Measurements from ENCODE around the gene METTL18. TPM values are rescaled to one million over a fixed set of nuclear protein-coding genes. Genes with fewer than 3 reads are reported as not detected.
A peak's percentile ranks its signal among the peaks of the same experiment; 100 is the strongest.

Gene METTL18
- polyA plus RNA-seq, 3 donors = 0.68 to 2.5 (median 2.3) TPM

DNA sequence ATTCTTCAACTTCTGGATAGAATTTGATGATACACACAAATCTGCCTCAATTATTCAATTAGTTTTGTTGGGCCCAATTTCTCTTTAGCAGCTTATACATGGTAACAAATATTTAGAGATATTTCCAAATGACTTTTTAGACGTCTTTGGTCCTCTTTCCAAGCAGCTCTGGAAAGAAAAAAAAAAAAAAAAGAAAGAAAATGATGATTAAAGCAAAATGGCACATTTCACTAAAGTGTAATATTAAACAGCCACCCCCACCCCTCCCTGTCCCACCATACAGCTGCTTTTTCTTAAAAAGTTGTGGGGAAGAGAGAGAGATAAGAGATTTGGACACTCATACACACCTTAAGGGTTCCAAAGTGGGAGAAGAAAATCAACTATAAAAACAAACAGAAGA, 977 bp downstream of the METTL18 start:
- H3K4me3 Mint-ChIP-seq = peak overlapping the region; percentile 98 to 99
- peak overlapping the region; percentile 99 for H2AFZ ChIP-seq (ENCODE audit: insufficient read depth, low read depth, low read length, poor library complexity, severe bottlenecking)
- WGBS (ENCODE audit: insufficient coverage) = no CpG with 5 or more reads among the region's 1 CpG

DNA sequence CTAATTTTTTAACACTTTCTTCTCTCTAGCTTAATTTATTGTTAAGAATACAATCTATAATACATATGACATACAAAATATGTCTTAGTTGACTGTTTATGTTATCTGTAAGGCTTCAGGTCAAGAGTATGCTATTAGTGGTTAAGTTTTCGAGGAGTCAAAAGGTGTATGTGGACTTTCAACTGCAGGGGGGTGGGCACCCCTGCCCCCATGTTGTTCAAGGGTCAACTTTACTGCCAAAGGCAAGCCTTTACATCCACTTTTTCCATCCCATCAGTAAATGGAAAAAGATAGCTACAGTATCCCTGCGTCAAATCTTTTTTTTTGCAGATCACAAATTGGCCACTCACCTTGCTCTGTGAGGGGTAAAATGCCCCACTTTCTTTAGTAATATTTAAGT, 6.3 kb downstream of the METTL18 start:
- Mint-ChIP-seq H3K4me1 (peaks cover 9% of the 10 kb centered on the region), H3K27me3 (ENCODE audit: low read depth in 3 of 3) (peaks cover 14 to 22% (median 17%) of the 10 kb centered on the region in 3 donors), H3K4me3 (no peak overlapping the region), H3K9me3 (peaks cover 0 to 3% (median 0%) of the 10 kb centered on the region in 7 donors), H3K27ac (no peak overlapping the region), H3K36me3 (peaks cover 5 to 15% of the 10 kb centered on the region in 2 donors)
- H3K36me3 ChIP-seq (replicated peaks in 1 of 2; ENCODE audit: control insufficient read depth in 1 of 2, insufficient read depth in 2 of 2, low read length in 2 of 2) = peaks cover 0 to 5% of the 10 kb centered on the region in 2 donors
- no peak for TF ChIP-seq CTCF (IDR thresholded peaks at IDR 0.05)
- intact Hi-C loops (cut with micrococcal nuclease) = no loop called here
- H3K4me3 ChIP-seq (replicated peaks in 1 of 3; ENCODE audit: low read depth in 2 of 3, low read length in 3 of 3) = no peak overlapping the region
- no peak overlapping the region for H3K27ac ChIP-seq (ENCODE audit: low read depth in 1 of 2, low read length in 2 of 2)
- no peak overlapping the region for H3K4me2 ChIP-seq (replicated peaks; ENCODE audit: extremely low read depth, low read length, poor library complexity, severe bottlenecking)
- H4K20me1 ChIP-seq (ENCODE audit: insufficient read depth, low read length) = no peaks in the 10 kb centered on the region
- no peaks in the 10 kb centered on the region for H3K4me1 ChIP-seq (ENCODE audit: control insufficient read depth in 1 of 2, insufficient read depth in 2 of 2, low read length in 2 of 2)
- H3K9ac ChIP-seq (ENCODE audit: insufficient read depth, low read length, poor library complexity, severe bottlenecking) = no peak overlapping the region
- H2AFZ ChIP-seq (ENCODE audit: insufficient read depth, low read depth, low read length, poor library complexity, severe bottlenecking) = no peak overlapping the region
- no peaks in the 10 kb centered on the region for H3K9me3 ChIP-seq (replicated peaks in 1 of 2; ENCODE audit: control insufficient read depth in 1 of 2, insufficient read depth in 1 of 2, low read length in 2 of 2)
- no peak for DNase-seq
- no CpG with 5 or more reads among the region's 2 CpGs for WGBS (ENCODE audit: insufficient coverage)
- peaks cover 5% of the 10 kb centered on the region for H3K79me2 ChIP-seq (ENCODE audit: insufficient read depth, low read length)
- peaks cover 2 to 4% of the 10 kb centered on the region in 2 donors for H3K27me3 ChIP-seq (ENCODE audit: control insufficient read depth in 2 of 2, insufficient read depth in 2 of 2, low read length in 2 of 2)

More for the DNA sequence above, 977 bp downstream of the METTL18 start:
- Histone ChIP-seq H3K36me3 (replicated peaks in 1 of 2; ENCODE audit: control insufficient read depth in 1 of 2, insufficient read depth in 2 of 2, low read length in 2 of 2) (peaks cover 1 to 5% of the 10 kb centered on the region in 2 donors), H3K4me1 (ENCODE audit: control insufficient read depth in 1 of 2, insufficient read depth in 2 of 2, low read length in 2 of 2) (peaks cover 14 to 15% of the 10 kb centered on the region in 2 donors), H3K27me3 (ENCODE audit: control insufficient read depth in 2 of 2, insufficient read depth in 2 of 2, low read length in 2 of 2) (no peaks in the 10 kb centered on the region), H3K9ac (ENCODE audit: insufficient read depth, low read length, poor library complexity, severe bottlenecking) (peak overlapping the region; percentile 81), H3K4me2 (replicated peaks; ENCODE audit: extremely low read depth, low read length, poor library complexity, severe bottlenecking) (peak overlapping the region; percentile 93), H3K27ac (ENCODE audit: low read depth in 1 of 2, low read length in 2 of 2) (peak overlapping the region in 1 of 2 donors; percentile 89), H4K20me1 (ENCODE audit: insufficient read depth, low read length) (no peaks in the 10 kb centered on the region), H3K4me3 (replicated peaks in 1 of 3; ENCODE audit: low read depth in 2 of 3, low read length in 3 of 3) (peak overlapping the region in 1 of 3 experiments; percentile 93), H3K9me3 (replicated peaks in 1 of 2; ENCODE audit: control insufficient read depth in 1 of 2, insufficient read depth in 1 of 2, low read length in 2 of 2) (no peaks in the 10 kb centered on the region), H3K79me2 (ENCODE audit: insufficient read depth, low read length) (peaks cover 52% of the 10 kb centered on the region)
- Mint-ChIP-seq H3K4me1 (peaks cover 26% of the 10 kb centered on the region), H3K27ac (peak overlapping the region in 3 of 7 donors; percentile 97 to 100 (median 99)), H3K9me3 (no peaks in the 10 kb centered on the region), H3K27me3 (ENCODE audit: low read depth in 3 of 3) (peaks cover 1 to 5% (median 2%) of the 10 kb centered on the region in 3 donors), H3K36me3 (peaks cover 8 to 16% of the 10 kb centered on the region in 2 donors)
- DNase-seq = no peak
- TF ChIP-seq CTCF (IDR thresholded peaks at IDR 0.05) = no peak
- intact Hi-C loops (cut with micrococcal nuclease) = loop anchor here (10.0 kb wide), 2 partner anchors 189 to 209 kb away; partner anchors contain the start of gene F5 (in 1 of the 2)
